Measurements from ENCODE around the gene NCKAP1. TPM values are rescaled to one million over a fixed set of nuclear protein-coding genes. Genes with fewer than 3 reads are reported as not detected.
"Not testable (repeated sequence)": the region's sequence is repeated elsewhere in the genome, so short reads cannot be mapped to it uniquely, and the experiment has no call there.

NCKAP1 gene
- total RNA-seq, 1 experiment from 2014 or later: 195 TPM

- DNase-seq (ENCODE audit: low read depth in 1 of 2, low spot score in 2 of 2): no peak
- Histone ChIP-seq H3K27me3 (replicated peaks) (no peaks in the 10 kb centered on the region), H3K9me3 (replicated peaks) (no peaks in the 10 kb centered on the region), H3K36me3 (no peaks in the 10 kb centered on the region), H3K4me1 (replicated peaks) (peaks cover 7% of the 10 kb centered on the region), H3K27ac (no peak overlapping the region), H3K4me3 (no peak overlapping the region)
Observed at GRCh38 chr2:183057333-183057985, 19.2 kb upstream of the NCKAP1 start.

- Histone ChIP-seq H3K4me1 (replicated peaks) (no peaks in the 10 kb centered on the region), H3K4me3 (no peak overlapping the region), H3K27me3 (replicated peaks) (no peaks in the 10 kb centered on the region), H3K36me3 (no peaks in the 10 kb centered on the region), H3K27ac (no peak overlapping the region), H3K9me3 (replicated peaks) (no peaks in the 10 kb centered on the region)
- DNase-seq (ENCODE audit: low read depth in 1 of 2, low spot score in 2 of 2): no peak
Observed at GRCh38 chr2:183049420-183049819, 11.2 kb upstream of the NCKAP1 start.

GRCh38 chr2:183047486-183048125, 9.3 kb upstream of the NCKAP1 start:
- H3K4me3 ChIP-seq; H3K27ac ChIP-seq; H3K4me1 ChIP-seq (replicated peaks); H3K36me3 ChIP-seq; H3K9me3 ChIP-seq (replicated peaks); DNase-seq (ENCODE audit: low read depth in 1 of 2, low spot score in 2 of 2); H3K27me3 ChIP-seq (replicated peaks): not testable (repeated sequence)

- not testable (repeated sequence) for H3K27me3 ChIP-seq (replicated peaks); H3K27ac ChIP-seq; H3K4me1 ChIP-seq (replicated peaks); H3K4me3 ChIP-seq; H3K36me3 ChIP-seq; H3K9me3 ChIP-seq (replicated peaks); DNase-seq (ENCODE audit: low read depth in 1 of 2, low spot score in 2 of 2)
Observed at GRCh38 chr2:183043580-183043979, 5.3 kb upstream of the NCKAP1 start.

GRCh38 chr2:183040604-183041003, 2.3 kb upstream of the NCKAP1 start:
- Histone ChIP-seq H3K9me3 (replicated peaks) (no peaks in the 10 kb centered on the region), H3K36me3 (peaks cover 12% of the 10 kb centered on the region), H3K27ac (no peak overlapping the region), H3K4me1 (replicated peaks) (peaks cover 14% of the 10 kb centered on the region), H3K27me3 (replicated peaks) (no peaks in the 10 kb centered on the region), H3K4me3 (no peak overlapping the region)
- DNase-seq (ENCODE audit: low read depth in 1 of 2, low spot score in 2 of 2): no peak

GRCh38 chr2:183037553-183038340, 510 bp downstream of the NCKAP1 start:
- peak overlapping the region; percentile 97 for H3K4me3 ChIP-seq
- no peaks in the 10 kb centered on the region for H3K9me3 ChIP-seq (replicated peaks)
- H3K27ac ChIP-seq: peak overlapping the region; percentile 97
- H3K27me3 ChIP-seq (replicated peaks): no peaks in the 10 kb centered on the region
- H3K4me1 ChIP-seq (replicated peaks): peaks cover 28% of the 10 kb centered on the region
- H3K36me3 ChIP-seq: peaks cover 16% of the 10 kb centered on the region
- peak in 1 of 2 experiments; percentile 73 for DNase-seq (ENCODE audit: low read depth in 1 of 2, low spot score in 2 of 2)

- no peaks in the 10 kb centered on the region for H3K27me3 ChIP-seq (replicated peaks)
- peak overlapping the region; percentile 97 for H3K4me3 ChIP-seq
- no peaks in the 10 kb centered on the region for H3K9me3 ChIP-seq (replicated peaks)
- peaks cover 16% of the 10 kb centered on the region for H3K36me3 ChIP-seq
- DNase-seq (ENCODE audit: low read depth in 1 of 2, low spot score in 2 of 2): peak in 1 of 2 experiments; percentile 71
- H3K4me1 ChIP-seq (replicated peaks): peaks cover 28% of the 10 kb centered on the region
- peak overlapping the region; percentile 97 for H3K27ac ChIP-seq
Observed at GRCh38 chr2:183037074-183037552, 1.1 kb downstream of the NCKAP1 start.

- Histone ChIP-seq H3K36me3 (peaks cover 16% of the 10 kb centered on the region), H3K4me1 (replicated peaks) (peaks cover 28% of the 10 kb centered on the region), H3K4me3 (peak overlapping the region; percentile 97), H3K27me3 (replicated peaks) (no peaks in the 10 kb centered on the region), H3K9me3 (replicated peaks) (no peaks in the 10 kb centered on the region), H3K27ac (no peak overlapping the region)
- DNase-seq (ENCODE audit: low read depth in 1 of 2, low spot score in 2 of 2): peak in 1 of 2 experiments; percentile 13
Observed at GRCh38 chr2:183035954-183036669, 2.1 kb downstream of the NCKAP1 start.

GRCh38 chr2:183035298-183035953, 2.8 kb downstream of the NCKAP1 start:
- H3K4me1 ChIP-seq (replicated peaks): peaks cover 28% of the 10 kb centered on the region
- H3K27ac ChIP-seq: no peak overlapping the region
- no peak overlapping the region for H3K4me3 ChIP-seq
- DNase-seq (ENCODE audit: low read depth in 1 of 2, low spot score in 2 of 2): peak in 1 of 2 experiments; percentile 38
- no peaks in the 10 kb centered on the region for H3K9me3 ChIP-seq (replicated peaks)
- peaks cover 16% of the 10 kb centered on the region for H3K36me3 ChIP-seq
- no peaks in the 10 kb centered on the region for H3K27me3 ChIP-seq (replicated peaks)

- Histone ChIP-seq H3K27me3 (replicated peaks) (no peaks in the 10 kb centered on the region), H3K4me3 (no peak overlapping the region), H3K9me3 (replicated peaks) (no peaks in the 10 kb centered on the region), H3K36me3 (peaks cover 16% of the 10 kb centered on the region), H3K27ac (no peak overlapping the region), H3K4me1 (replicated peaks) (peaks cover 28% of the 10 kb centered on the region)
- peak in 1 of 2 experiments; percentile 42 for DNase-seq (ENCODE audit: low read depth in 1 of 2, low spot score in 2 of 2)
Observed at GRCh38 chr2:183034806-183035205, 3.5 kb downstream of the NCKAP1 start.

GRCh38 chr2:183033951-183034350, 4.3 kb downstream of the NCKAP1 start:
- no peaks in the 10 kb centered on the region for H3K27me3 ChIP-seq (replicated peaks)
- H3K9me3 ChIP-seq (replicated peaks): no peaks in the 10 kb centered on the region

GRCh38 chr2:183031911-183032794, 6.1 kb downstream of the NCKAP1 start:
- Histone ChIP-seq H3K9me3 (replicated peaks) (no peaks in the 10 kb centered on the region), H3K27ac (no peak overlapping the region), H3K36me3 (peaks cover 6% of the 10 kb centered on the region), H3K27me3 (replicated peaks) (no peaks in the 10 kb centered on the region), H3K4me3 (no peak overlapping the region), H3K4me1 (replicated peaks) (peaks cover 22% of the 10 kb centered on the region)
- no peak for DNase-seq (ENCODE audit: low read depth in 1 of 2, low spot score in 2 of 2)

More at GRCh38 chr2:183033951-183034350, 4.3 kb downstream of the NCKAP1 start:
- no peak overlapping the region for H3K4me3 ChIP-seq
- H3K4me1 ChIP-seq (replicated peaks): peaks cover 28% of the 10 kb centered on the region
- DNase-seq (ENCODE audit: low read depth in 1 of 2, low spot score in 2 of 2): no peak
- peaks cover 16% of the 10 kb centered on the region for H3K36me3 ChIP-seq
- H3K27ac ChIP-seq: no peak overlapping the region

All from SJSA1 (cell line).